Iris pigment epithelial cell (primary cell): ENCODE measurements around the gene RNU6-9.
"Not testable (repeated sequence)": the region's sequence is repeated elsewhere in the genome, so short reads cannot be mapped to it uniquely, and the experiment has no call there.

ENCODE experiments used
- DNase-seq: peaks from one replicate; pipeline ENCODE4 v3.0.0-alpha.2; 2011; ENCODE audit warnings: low read depth

Gene RNU6-9

GRCh38 chr19:892894-893689 is at the start of gene RNU6-9, which contains the start of gene MED16:
TSS of gene RNU6-9 (plus strand) at chr19:893484.
TSS of gene MED16 (minus strand) at chr19:893187. CDS start at chr19:891131, 2,056 bp downstream.
- peak; percentile 91 for DNase-seq

GRCh38 chr19:843836-844545 is 49.3 kb upstream of the RNU6-9 start:
- DNase-seq: no peak

GRCh38 chr19:844546-844971 is 48.7 kb upstream of the RNU6-9 start:
- no peak for DNase-seq

DNA sequence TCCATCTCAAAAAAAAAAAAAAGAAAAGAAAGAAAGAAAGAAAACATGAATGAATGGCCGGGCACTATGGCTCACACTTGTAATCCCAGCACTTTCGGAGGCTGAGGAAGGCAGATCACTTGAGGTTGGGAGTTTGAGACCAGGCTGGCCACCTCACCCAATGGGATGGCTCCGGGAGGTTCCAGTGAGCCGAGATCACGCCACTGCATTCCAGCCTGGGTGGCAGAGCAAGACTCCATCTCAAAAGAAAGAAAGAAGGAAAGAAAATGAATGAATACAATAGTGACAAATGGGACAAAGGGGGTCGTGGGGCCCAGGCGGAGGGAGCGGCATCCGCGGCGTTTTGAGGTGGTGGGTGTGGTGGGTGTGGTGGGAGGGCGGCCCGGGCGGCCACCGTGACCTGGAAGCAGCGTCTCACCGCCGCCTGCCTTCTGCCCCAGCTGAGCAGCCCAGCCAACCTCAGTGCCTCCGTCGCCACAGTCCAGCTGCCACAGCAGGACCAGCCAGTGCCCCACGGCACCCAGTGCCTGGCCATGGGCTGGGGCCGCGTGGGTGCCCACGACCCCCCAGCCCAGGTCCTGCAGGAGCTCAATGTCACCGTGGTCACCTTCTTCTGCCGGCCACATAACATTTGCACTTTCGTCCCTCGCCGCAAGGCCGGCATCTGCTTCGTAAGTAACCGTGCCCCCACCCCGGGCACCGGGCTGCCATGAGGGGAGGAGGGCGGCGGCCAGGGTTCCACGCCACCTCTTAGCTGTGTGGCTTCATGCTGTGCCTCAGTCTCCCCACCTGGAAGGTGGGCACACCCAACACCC is 47.4 kb upstream of the RNU6-9 start:
- no peak for DNase-seq

DNA sequence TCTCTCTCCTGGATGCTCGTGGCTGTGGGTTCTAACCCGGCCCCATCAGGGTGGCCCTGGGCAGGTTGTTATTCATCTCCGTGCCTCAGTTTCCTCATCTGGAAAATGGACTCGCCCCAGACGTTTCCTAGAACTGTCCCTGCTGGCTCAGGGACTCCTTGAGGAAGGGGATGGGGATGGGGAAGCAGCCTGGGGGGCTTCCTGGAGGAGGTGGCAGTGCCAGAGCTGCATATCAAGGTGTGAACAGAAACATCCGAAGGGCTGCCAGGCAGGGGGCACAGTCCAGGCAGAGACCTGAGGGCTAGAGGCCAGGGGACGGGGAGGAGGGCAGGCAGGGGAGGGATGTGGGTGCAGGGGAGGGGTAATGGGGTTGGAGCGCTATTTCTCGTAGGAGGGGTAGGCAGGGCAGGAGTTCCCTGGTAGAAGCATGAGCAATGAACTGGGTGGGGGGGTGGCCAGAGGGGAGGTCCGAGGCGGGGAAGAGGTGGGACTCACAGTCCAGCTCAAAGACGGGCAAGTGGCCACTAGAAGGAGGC is 44.8 kb upstream of the RNU6-9 start:
- no peak for DNase-seq

DNA sequence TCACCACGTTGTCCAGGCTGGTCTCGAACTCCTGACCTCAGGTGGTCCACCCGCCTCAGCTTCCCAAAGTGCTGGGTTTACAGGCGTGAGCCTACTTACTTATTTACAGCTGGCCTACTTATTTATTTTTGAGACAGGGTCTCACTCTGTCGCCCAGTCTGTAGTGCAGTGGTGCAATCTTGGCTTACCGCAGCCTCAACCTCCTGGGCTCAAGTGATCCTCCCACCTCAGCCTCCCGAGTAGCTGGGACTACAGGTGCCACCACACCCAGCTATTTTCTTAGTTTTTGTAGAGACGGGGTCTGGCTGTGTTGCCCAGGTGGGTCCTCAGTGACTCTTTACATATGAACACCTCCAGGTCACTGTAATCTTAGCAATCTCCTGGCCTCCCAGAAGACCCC is 44.1 kb upstream of the RNU6-9 start:
- not testable (repeated sequence) for DNase-seq

DNA sequence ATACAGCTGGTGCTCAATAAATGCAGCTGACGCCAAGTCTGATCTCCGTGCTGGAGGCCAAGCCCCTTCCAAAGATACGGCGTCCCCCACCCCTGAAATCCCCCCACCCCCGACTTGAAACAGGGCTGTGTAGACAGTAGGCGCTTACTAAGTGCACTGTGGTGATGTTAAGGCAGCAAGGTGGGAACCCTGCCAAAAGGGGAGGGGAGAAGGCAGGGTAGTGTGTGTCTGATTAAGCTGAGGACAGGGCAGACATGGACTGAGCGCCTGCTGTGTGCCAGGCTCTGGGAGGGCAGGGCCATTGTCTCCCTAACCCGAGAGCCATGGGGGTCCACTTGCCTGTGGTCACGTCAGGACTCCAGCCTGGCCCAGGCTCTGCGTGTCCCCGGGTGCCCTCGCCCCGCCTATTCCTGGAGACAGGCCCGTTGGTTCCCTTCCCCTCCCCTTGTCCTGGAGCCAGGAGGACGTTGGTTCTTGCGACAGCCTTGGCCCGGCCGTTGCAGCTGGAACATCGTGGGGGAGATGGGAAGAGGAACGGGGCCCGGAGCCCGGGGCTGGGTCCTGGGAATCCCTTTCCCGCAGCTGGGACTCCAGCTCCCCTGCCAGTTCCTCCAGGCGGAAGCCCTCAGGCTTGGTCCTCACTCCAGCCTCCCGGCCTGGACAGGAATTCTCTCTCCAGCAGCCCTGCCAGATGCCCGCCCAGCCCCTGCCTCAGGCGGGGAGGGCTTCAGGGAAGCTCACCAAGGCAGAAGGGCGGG is 42.9 kb upstream of the RNU6-9 start:
- peak; percentile 74 for DNase-seq

DNA sequence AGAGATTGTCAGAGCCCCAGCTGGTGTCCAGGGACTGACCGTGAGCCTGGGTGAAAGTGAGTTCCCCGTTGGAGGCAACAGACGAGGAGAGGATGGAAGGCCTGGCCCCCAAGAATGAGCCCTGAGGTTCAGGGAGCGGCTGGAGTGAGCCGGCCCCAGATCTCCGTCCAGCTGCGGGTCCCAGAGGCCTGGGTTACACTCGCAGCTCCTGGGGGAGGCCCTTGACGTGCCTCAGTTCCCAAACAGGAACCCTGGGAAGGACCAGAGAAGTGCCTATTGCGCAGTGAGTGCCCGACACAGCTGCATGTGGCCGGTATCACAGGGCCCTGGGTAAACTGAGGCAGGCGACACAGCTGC is 42.3 kb upstream of the RNU6-9 start:
- DNase-seq: no peak

GRCh38 chr19:852136-853013 is 40.9 kb upstream of the RNU6-9 start, which contains the start of gene ELANE:
TSS of gene ELANE (plus strand) at chr19:852303. CDS start at chr19:852329, 26 bp downstream.
- no peak for DNase-seq

GRCh38 chr19:853014-853585 is 40.2 kb upstream of the RNU6-9 start:
- DNase-seq: no peak

GRCh38 chr19:853614-854220 is 39.6 kb upstream of the RNU6-9 start:
- DNase-seq: not testable (repeated sequence)

GRCh38 chr19:854549-854948 is 38.7 kb upstream of the RNU6-9 start:
- no peak for DNase-seq

GRCh38 chr19:855142-855541 is 38.1 kb upstream of the RNU6-9 start:
- no peak for DNase-seq

DNA sequence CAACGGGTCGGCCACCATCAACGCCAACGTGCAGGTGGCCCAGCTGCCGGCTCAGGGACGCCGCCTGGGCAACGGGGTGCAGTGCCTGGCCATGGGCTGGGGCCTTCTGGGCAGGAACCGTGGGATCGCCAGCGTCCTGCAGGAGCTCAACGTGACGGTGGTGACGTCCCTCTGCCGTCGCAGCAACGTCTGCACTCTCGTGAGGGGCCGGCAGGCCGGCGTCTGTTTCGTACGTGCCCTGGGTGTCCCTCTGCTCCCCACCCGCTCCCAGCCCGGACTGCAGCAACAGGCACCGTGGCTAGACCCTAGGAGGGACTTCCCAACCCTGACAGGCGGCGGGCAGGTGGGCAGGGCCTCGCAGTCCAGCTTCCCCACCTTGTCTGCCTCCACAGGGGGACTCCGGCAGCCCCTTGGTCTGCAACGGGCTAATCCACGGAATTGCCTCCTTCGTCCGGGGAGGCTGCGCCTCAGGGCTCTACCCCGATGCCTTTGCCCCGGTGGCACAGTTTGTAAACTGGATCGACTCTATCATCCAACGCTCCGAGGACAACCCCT is 37.6 kb upstream of the RNU6-9 start:
- DNase-seq: no peak

DNA sequence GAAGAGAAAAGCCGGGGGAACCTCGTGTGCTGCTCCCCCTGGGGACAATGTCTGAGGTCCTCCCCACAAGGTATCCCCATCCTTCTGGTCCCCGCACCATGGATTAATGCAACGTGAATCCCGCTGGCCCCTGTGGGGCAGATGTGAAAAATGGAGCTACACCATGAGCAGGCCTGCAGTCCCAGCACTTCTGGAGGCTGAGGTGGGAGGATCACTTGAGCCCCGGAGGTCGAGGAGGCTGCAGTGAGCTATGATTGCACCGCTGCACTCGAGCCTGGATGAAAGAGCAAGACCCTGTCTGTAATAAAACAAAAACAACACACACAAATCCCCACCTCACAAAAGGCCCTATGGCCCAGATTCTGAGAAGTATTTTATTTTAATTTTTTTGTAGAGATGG is 35.0 kb upstream of the RNU6-9 start:
- no peak for DNase-seq

- no peak for DNase-seq
Observed at GRCh38 chr19:858868-859843, 34.1 kb upstream of the RNU6-9 start, which contains the start of gene CFD. TSS of gene CFD (plus strand) at chr19:859664. CDS start at chr19:859690, 26 bp downstream.

GRCh38 chr19:861141-861755 is 32.0 kb upstream of the RNU6-9 start:
- no peak for DNase-seq
